H1 (cell line): ENCODE data around the gene XRCC6. TPM values are rescaled to one million over a fixed set of nuclear protein-coding genes. Genes with fewer than 3 reads are reported as not detected.

ENCODE experiments used
- CTCF ChIA-PET: fragments of 300-600 bp; sonication (Branson Sonifier 250); formaldehyde crosslinking; loops from one replicate; lab custom pipeline; 2021; ENCODE audit not compliant: partially characterized antibody; lab: Charles Lee
- POLR2A ChIA-PET: fragments of 300-600 bp; sonication (Branson Sonifier 250); formaldehyde crosslinking; loops from one replicate; lab custom pipeline; 2021; ENCODE audit warnings: inconsistent platforms; ENCODE audit not compliant: partially characterized antibody; lab: Charles Lee
- DNase-seq, 2 experiments: peaks; one replicate each; pipeline versions ENCODE4 v3.0.0 to v3.0.0-alpha.2; 2010 to 2022; ENCODE audit warnings: low spot score in 2 of 2, low read depth in 1 of 2, mixed read lengths in 1 of 2
- FAIRE-seq: peaks from 2 replicates; lab custom pipeline; 2011; peaks lifted over from hg19 to GRCh38; lab: Jason Lieb, UNC
- H2AFZ ChIP-seq: 2 replicates; pipeline ENCODE4 v1.8.1; 2012; ENCODE audit warnings: low read length, inconsistent platforms
- H2AK5ac ChIP-seq: 2 replicates; pipeline ENCODE4 v1.6.1; 2013; ENCODE audit warnings: low read depth, low read length
- H2BK120ac ChIP-seq: replicated peaks from 2 replicates; pipeline ENCODE3; 2013; ENCODE audit warnings: low read depth, low read length, inconsistent platforms
- H2BK12ac ChIP-seq: 2 replicates; pipeline ENCODE4 v1.6.1; 2013; ENCODE audit warnings: low read depth, low read length
- H2BK15ac ChIP-seq: 2 replicates; pipeline ENCODE4 v1.6.1; 2013; ENCODE audit warnings: low read length
- H2BK20ac ChIP-seq: 2 replicates; pipeline ENCODE4 v1.6.1; 2013; ENCODE audit warnings: low read length
- H2BK5ac ChIP-seq: 2 replicates; pipeline ENCODE4 v1.6.1; 2013; ENCODE audit warnings: low read depth, low read length
- H3K14ac ChIP-seq: 2 replicates; pipeline ENCODE4 v1.6.1; 2013; ENCODE audit warnings: inconsistent platforms; ENCODE audit not compliant: insufficient read length
- H3K18ac ChIP-seq: 2 replicates; pipeline ENCODE4 v1.6.1; 2013; ENCODE audit warnings: low read length; ENCODE audit errors: extremely low read depth
- H3K23ac ChIP-seq: 2 replicates; pipeline ENCODE4 v1.6.1; 2013; ENCODE audit warnings: inconsistent platforms; ENCODE audit not compliant: insufficient read length
- H3K23me2 ChIP-seq: 2 replicates; pipeline ENCODE4 v1.6.1; 2013; ENCODE audit warnings: low read depth, low read length
- H3K27ac ChIP-seq: 2 replicates; pipeline ENCODE4 v1.6.1; 2011; ENCODE audit warnings: low read depth, low read length, inconsistent platforms
- H3K27me3 ChIP-seq, 4 experiments: replicated peaks in 1 of 4; 1 replicate in 1 of 4; 2 replicates in 3 of 4; pipeline versions ENCODE4 v1.6.1 to v1.8.1; 2011 to 2013; ENCODE audit warnings: low read length in 3 of 4, mild to moderate bottlenecking in 3 of 4, inconsistent platforms in 2 of 4, mixed read lengths in 2 of 4, moderate library complexity in 1 of 4; ENCODE audit not compliant: control insufficient read depth in 3 of 4, insufficient read depth in 3 of 4; ENCODE audit errors: extremely low read depth in 1 of 4
- H3K36me3 ChIP-seq, 4 experiments: 2 replicates each; pipeline versions ENCODE4 v1.6.1 to v1.8.1; 2011 to 2013; ENCODE audit warnings: mild to moderate bottlenecking in 4 of 4, low read length in 3 of 4, moderate library complexity in 2 of 4, control low read depth in 1 of 4, inconsistent platforms in 1 of 4; ENCODE audit not compliant: insufficient read depth in 4 of 4, control insufficient read depth in 2 of 4
- H3K4ac ChIP-seq: replicated peaks from 2 replicates; pipeline ENCODE3; 2013; ENCODE audit warnings: low read length, low read depth, mixed read lengths, inconsistent platforms; ENCODE audit not compliant: insufficient read length
- H3K4me1 ChIP-seq, 4 experiments: replicated peaks in 1 of 4; 1 replicate in 1 of 4; 2 replicates in 3 of 4; pipeline versions ENCODE4 v1.6.1 to v1.8.1; 2011 to 2013; ENCODE audit warnings: low read length in 3 of 4, inconsistent platforms in 2 of 4, mixed read lengths in 1 of 4; ENCODE audit not compliant: insufficient read depth in 4 of 4, control insufficient read depth in 3 of 4
- H3K4me2 ChIP-seq, 2 experiments: 2 replicates each; pipeline versions ENCODE4 v1.6.1 to v1.8.1; 2011 to 2013; ENCODE audit warnings: low read depth in 2 of 2, low read length in 2 of 2, control low read depth in 1 of 2, inconsistent platforms in 1 of 2, mild to moderate bottlenecking in 1 of 2; ENCODE audit not compliant: insufficient read depth in 1 of 2
- H3K4me3 ChIP-seq, 4 experiments: fragments of 200-600, 300-600 bp in 1 of 4; sonication (generic), shearing (Covaris generic), sonication (Bioruptor Twin) in 1 of 4; 2 replicates each; pipeline versions ENCODE4 v1.5.1 to v1.8.1; 2011 to 2016; ENCODE audit warnings: low read length in 4 of 4, low read depth in 3 of 4, control low read depth in 2 of 4, inconsistent platforms in 2 of 4, mild to moderate bottlenecking in 2 of 4, mixed read lengths in 1 of 4, moderate library complexity in 1 of 4; ENCODE audit not compliant: insufficient read depth in 2 of 4; ENCODE audit errors: extremely low read depth in 1 of 4
- H3K56ac ChIP-seq: replicated peaks from 2 replicates; pipeline ENCODE3; 2013; ENCODE audit warnings: low read depth, mild to moderate bottlenecking, mixed read lengths, low read length, inconsistent platforms; ENCODE audit not compliant: insufficient read length
- H3K79me1 ChIP-seq: 2 replicates; pipeline ENCODE4 v1.6.1; 2013; ENCODE audit warnings: low read depth, low read length, control low read depth
- H3K79me2 ChIP-seq, 2 experiments: 2 replicates each; pipeline versions ENCODE4 v1.6.1 to v1.8.1; 2012 to 2013; ENCODE audit warnings: low read length in 2 of 2, mild to moderate bottlenecking in 2 of 2, inconsistent platforms in 1 of 2; ENCODE audit not compliant: insufficient read depth in 2 of 2, control insufficient read depth in 1 of 2
- H3K9ac ChIP-seq, 4 experiments: replicated peaks in 1 of 4; 1 replicate in 1 of 4; 2 replicates in 3 of 4; pipeline versions ENCODE4 v1.6.1 to v1.8.1; 2011 to 2013; ENCODE audit warnings: low read depth in 3 of 4, low read length in 3 of 4, control low read depth in 2 of 4, mild to moderate bottlenecking in 2 of 4, moderate library complexity in 2 of 4, inconsistent platforms in 1 of 4; ENCODE audit errors: extremely low read depth in 1 of 4
- H3K9me3 ChIP-seq, 2 experiments: 2 replicates each; pipeline versions ENCODE4 v1.6.1 to v1.8.1; 2012 to 2013; ENCODE audit warnings: mild to moderate bottlenecking in 2 of 2, moderate library complexity in 2 of 2, control low read depth in 1 of 2, inconsistent platforms in 1 of 2, low read depth in 1 of 2, low read length in 1 of 2, mixed read lengths in 1 of 2; ENCODE audit not compliant: insufficient read depth in 2 of 2
- H4K20me1 ChIP-seq, 2 experiments: replicated peaks in 1 of 2; 2 replicates each; pipeline versions ENCODE3 to v1.8.1; 2011 to 2013; ENCODE audit warnings: inconsistent platforms in 2 of 2, low read length in 2 of 2, mild to moderate bottlenecking in 1 of 2; ENCODE audit not compliant: insufficient read depth in 2 of 2, control insufficient read depth in 1 of 2
- H4K5ac ChIP-seq: 2 replicates; pipeline ENCODE4 v1.6.1; 2013; ENCODE audit warnings: low read length, low read depth, mixed read lengths, inconsistent platforms; ENCODE audit not compliant: insufficient read length
- H4K8ac ChIP-seq: 2 replicates; pipeline ENCODE4 v1.8.0; 2013; ENCODE audit warnings: mild to moderate bottlenecking, moderate library complexity, low read length, inconsistent platforms; ENCODE audit not compliant: insufficient read depth; ENCODE audit errors: extremely low read depth
- H4K91ac ChIP-seq: replicated peaks from 2 replicates; pipeline ENCODE3; 2013; ENCODE audit warnings: low read length, mixed read lengths, inconsistent platforms; ENCODE audit not compliant: insufficient read length
- ATF3 ChIP-seq: IDR thresholded peaks from 2 replicates; pipeline ENCODE4 v1.6.1; 2011; ENCODE audit warnings: low read depth, mild to moderate bottlenecking, low read length; ENCODE audit not compliant: insufficient read depth
- GABPA ChIP-seq: IDR thresholded peaks from 2 replicates; pipeline ENCODE4 v1.6.1; 2011; ENCODE audit warnings: mild to moderate bottlenecking, low read length, moderate library complexity, borderline replicate concordance; ENCODE audit not compliant: insufficient read depth
- NRF1 ChIP-seq: IDR thresholded peaks from 2 replicates; pipeline ENCODE4 v1.6.1; 2011; ENCODE audit warnings: mild to moderate bottlenecking, low read depth, low read length, improper control_type of control experiment
- SP1 ChIP-seq: IDR thresholded peaks from 2 replicates; pipeline ENCODE4 v1.6.1; 2011; ENCODE audit warnings: low read depth, low read length
- SUZ12 ChIP-seq: fragments of 200-600 bp; sonication (generic); IDR thresholded peaks from 2 replicates; pipeline ENCODE4 v1.6.1; 2012; ENCODE audit warnings: mild to moderate bottlenecking, inconsistent platforms, low read length, moderate library complexity, mixed read lengths
- WGBS, 2 experiments: shearing (Covaris generic) in 1 of 2; methylation state at CpG; one replicate each; pipeline versions ENCODE4 v1.1.6 to v1.1.7; 2013 to 2015; ENCODE audit warnings: low lambda C conversion rate in 2 of 2, mixed read lengths in 2 of 2, inconsistent platforms in 1 of 2, low coverage in 1 of 2, missing lambda C conversion rate in 1 of 2; ENCODE audit not compliant: insufficient replicate concordance in 2 of 2, insufficient coverage in 1 of 2, insufficient read length in 1 of 2; ENCODE audit errors: extremely low coverage in 1 of 2, missing lambda C conversion rate in 1 of 2; 5-methylcytosine and 5-hydroxymethylcytosine counted together
- polyA plus RNA-seq, 7 experiments: library from polyadenylated mRNA; depleted of rRNA in 3 of 7; stranded (reverse) in 5 of 7; unstranded in 2 of 7; fragments of >200 nt in 5 of 7; fragments of 200-250 nt in 2 of 7; gene quantifications; 1 replicate in 5 of 7; 2 replicates in 1 of 7; 4 replicates in 1 of 7; pipeline versions ENCODE4 v1.2.1 to v1.2.3, GENCODE V29; 2011 to 2013; ENCODE audit warnings: missing spikeins in 2 of 7, mixed read lengths in 2 of 7
- total RNA-seq: library from RNA; stranded (reverse); fragmentation: NEBNext Ultra II Directional; extraction: Animal tissue kit (Norgen Biotek cat#: 25700); gene quantifications from 2 replicates; pipeline ENCODE4 v1.2.1, GENCODE V29; 2021
- TF ChIP-seq, protein P1 (sequence below): IDR thresholded peaks from 2 replicates; pipeline ENCODE4 v1.6.1; 2012; ENCODE audit warnings: low read length, inconsistent platforms
- TF ChIP-seq, protein P2 (sequence below): IDR thresholded peaks from 2 replicates; pipeline ENCODE4 v1.6.1; 2012; ENCODE audit warnings: inconsistent platforms

XRCC6 gene
- total and polyA plus RNA-seq, 2 of the 8 experiments (the other 6 are each of a cell fraction or from before 2014, with no cell fraction given) = 150 to 490 TPM

DNA sequence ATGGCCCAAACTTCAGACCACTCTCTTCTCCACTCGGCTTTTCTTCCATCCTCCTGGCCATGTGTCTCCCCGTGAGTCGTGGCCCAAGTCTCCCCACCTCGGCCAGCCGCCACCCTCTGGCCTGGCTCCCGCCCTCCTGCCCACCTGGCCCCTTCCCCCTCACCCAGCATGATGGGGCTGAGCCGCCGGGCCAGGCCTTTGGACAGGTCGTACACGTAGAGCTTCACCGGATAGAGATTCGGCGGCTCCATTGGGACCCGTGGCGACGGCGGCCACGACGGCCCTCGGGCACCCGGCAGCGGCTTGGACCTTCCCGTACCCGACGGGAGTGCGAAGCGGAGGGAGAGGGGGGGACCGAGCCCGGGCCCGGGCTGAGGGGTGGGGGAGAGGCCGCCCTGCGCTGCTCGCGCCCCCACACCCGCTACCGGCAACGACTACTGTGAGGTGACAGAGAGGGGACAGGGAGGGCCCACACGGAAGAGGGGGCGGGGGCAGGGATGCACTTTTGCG lies 451 bp upstream of the XRCC6 start, which contains the start of gene DESI1:
Gene DESI1, minus strand, starts transcription at position 455 of the 510 bp plus-strand sequence. Its CDS starts 204 bp downstream, at position 251.
- no peak for FAIRE-seq
- no peak for TF ChIP-seq NRF1
- no peak for TF ChIP-seq SUZ12
- no peak for TF ChIP-seq ATF3
- TF ChIP-seq, protein P1, sequence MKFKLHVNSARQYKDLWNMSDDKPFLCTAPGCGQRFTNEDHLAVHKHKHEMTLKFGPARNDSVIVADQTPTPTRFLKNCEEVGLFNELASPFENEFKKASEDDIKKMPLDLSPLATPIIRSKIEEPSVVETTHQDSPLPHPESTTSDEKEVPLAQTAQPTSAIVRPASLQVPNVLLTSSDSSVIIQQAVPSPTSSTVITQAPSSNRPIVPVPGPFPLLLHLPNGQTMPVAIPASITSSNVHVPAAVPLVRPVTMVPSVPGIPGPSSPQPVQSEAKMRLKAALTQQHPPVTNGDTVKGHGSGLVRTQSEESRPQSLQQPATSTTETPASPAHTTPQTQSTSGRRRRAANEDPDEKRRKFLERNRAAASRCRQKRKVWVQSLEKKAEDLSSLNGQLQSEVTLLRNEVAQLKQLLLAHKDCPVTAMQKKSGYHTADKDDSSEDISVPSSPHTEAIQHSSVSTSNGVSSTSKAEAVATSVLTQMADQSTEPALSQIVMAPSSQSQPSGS = no peak
- TF ChIP-seq GABPA = no peak
- TF ChIP-seq, protein P2, sequence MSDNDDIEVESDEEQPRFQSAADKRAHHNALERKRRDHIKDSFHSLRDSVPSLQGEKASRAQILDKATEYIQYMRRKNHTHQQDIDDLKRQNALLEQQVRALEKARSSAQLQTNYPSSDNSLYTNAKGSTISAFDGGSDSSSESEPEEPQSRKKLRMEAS = peak; percentile 64; the same call in 1 of the 2 replicates
- no peak for TF ChIP-seq SP1

More for the DNA sequence above, 451 bp upstream of the XRCC6 start, which contains the start of gene DESI1:
- 1% methylated on average over 21 of the region's 40 CpGs; no CpG with 5 or more reads in 1 of the 2 experiments for whole genome bisulfite sequencing, 2 experiments
- H3K23ac ChIP-seq = no peak within 1 kb of the TSS
- H2BK15ac ChIP-seq = no peak within 1 kb of the TSS
- H3K9me3 ChIP-seq = no peaks in the 10 kb centered on the region
- ChIA-PET POLR2A (interaction anchor here (0.6 to 12.0 kb wide), 26 partner anchors 8 to 284 kb away, joined by 3 to 157 read pairs (median 4); partner anchors contain the start of genes POLR3H, SREBF2, TEF and TOB2), CTCF (no interaction called here)
- H4K8ac ChIP-seq = peak within 1 kb of the TSS; percentile 99; the same call in 1 of the 2 replicates
- no peak within 1 kb of the TSS for H2BK120ac ChIP-seq
- H3K27ac ChIP-seq = peak within 1 kb of the TSS; percentile 98
- H4K5ac ChIP-seq = peak within 1 kb of the TSS; percentile 98
- H4K20me1 ChIP-seq = peaks cover 0 to 4% of the 10 kb centered on the region in 2 experiments
- H3K4me2 ChIP-seq = peak within 1 kb of the TSS; percentile 91 to 96
- peaks cover 4% of the 10 kb centered on the region for H3K79me1 ChIP-seq
- H3K14ac ChIP-seq = no peak within 1 kb of the TSS
- 0 out of 2 replicates have a peak within 1 kb of the TSS, but pooled peaks have one; percentile 27 for H2AFZ ChIP-seq
- H2AK5ac ChIP-seq = peak within 1 kb of the TSS; percentile 54; the same call in 1 of the 2 replicates
- peaks cover 6 to 60% of the 10 kb centered on the region in 2 experiments for H3K79me2 ChIP-seq
- no peak within 1 kb of the TSS for H2BK20ac ChIP-seq
- peak within 1 kb of the TSS; percentile 78 to 98 (median 96) for H3K4me3 ChIP-seq
- H3K18ac ChIP-seq = peak within 1 kb of the TSS; percentile 98
- H3K4me1 ChIP-seq = peaks cover 0 to 11% (median 4%) of the 10 kb centered on the region in 4 experiments; a peak in 5 of 7 replicates
- H2BK12ac ChIP-seq = peak within 1 kb of the TSS; percentile 90; the same call in 1 of the 2 replicates
- peak within 1 kb of the TSS; percentile 99 for H2BK5ac ChIP-seq
- peak within 1 kb of the TSS; percentile 91 to 100 (median 98) for H3K9ac ChIP-seq
- H3K56ac ChIP-seq = peak within 1 kb of the TSS; percentile 88
- no peaks in the 10 kb centered on the region for H3K27me3 ChIP-seq
- peaks cover 6% of the 10 kb centered on the region for H3K23me2 ChIP-seq
- H3K4ac ChIP-seq = peak within 1 kb of the TSS; percentile 80
- DNase-seq = no peak
- peak within 1 kb of the TSS; percentile 94 for H4K91ac ChIP-seq
- peaks cover 8 to 27% (median 16%) of the 10 kb centered on the region in 4 experiments for H3K36me3 ChIP-seq
